22Rv1 (cell line): ENCODE results near the gene HEBP1.

ENCODE experiments used
- H3K27ac ChIP-seq: fragments of 450-650 bp; 2 replicates; pipeline ENCODE4 v1.5.1; 2017
- ZFX ChIP-seq: fragments of 450-650 bp; IDR thresholded peaks from 2 replicates; pipeline ENCODE4 v1.6.1; 2017; ENCODE audit warnings: antibody characterized with exemption, borderline replicate concordance
- TF ChIP-seq, protein P1 (sequence below): fragments of 450-650 bp; IDR thresholded peaks from 2 replicates; pipeline ENCODE4 v1.5.1; 2017; ENCODE audit warnings: mild to moderate bottlenecking

HEBP1 gene

DNA sequence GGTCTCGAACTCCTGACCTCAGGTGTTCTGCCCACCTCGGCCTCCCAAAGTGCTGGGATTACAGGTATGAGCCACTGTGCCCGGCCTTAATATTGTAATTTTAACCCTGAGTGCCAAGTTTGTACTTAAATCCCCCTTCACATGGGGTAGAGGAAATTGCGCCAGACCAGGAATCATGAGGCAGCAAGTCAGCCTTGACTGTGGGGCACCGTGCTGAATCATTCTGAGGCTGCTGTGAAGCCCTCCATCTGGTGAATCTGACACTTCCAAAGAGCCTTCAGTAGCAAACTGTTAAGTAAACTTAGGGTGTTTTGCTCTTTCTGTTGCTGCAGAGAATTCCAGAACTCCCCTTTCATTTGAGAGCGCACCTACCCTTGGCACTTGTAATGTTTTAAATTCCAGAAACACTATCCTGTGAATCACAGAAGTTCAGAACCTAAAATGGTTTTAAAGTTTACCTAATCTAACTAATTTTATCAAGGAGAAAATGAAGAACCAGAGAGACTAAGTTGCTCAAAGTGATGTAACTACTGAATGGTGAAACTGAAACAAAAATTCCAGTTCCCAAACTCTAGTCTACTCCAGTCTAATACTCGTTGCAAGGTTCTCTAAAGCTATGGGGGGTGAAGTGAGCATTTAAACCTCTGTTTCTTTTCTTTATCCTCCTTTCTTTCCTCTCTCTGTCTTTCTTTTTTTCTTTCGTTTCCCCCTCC is 7.5 kb downstream of the HEBP1 start:
- H3K27ac ChIP-seq, result no peak overlapping the region
- TF ChIP-seq ZFX, result no peak
- TF ChIP-seq, protein P1, sequence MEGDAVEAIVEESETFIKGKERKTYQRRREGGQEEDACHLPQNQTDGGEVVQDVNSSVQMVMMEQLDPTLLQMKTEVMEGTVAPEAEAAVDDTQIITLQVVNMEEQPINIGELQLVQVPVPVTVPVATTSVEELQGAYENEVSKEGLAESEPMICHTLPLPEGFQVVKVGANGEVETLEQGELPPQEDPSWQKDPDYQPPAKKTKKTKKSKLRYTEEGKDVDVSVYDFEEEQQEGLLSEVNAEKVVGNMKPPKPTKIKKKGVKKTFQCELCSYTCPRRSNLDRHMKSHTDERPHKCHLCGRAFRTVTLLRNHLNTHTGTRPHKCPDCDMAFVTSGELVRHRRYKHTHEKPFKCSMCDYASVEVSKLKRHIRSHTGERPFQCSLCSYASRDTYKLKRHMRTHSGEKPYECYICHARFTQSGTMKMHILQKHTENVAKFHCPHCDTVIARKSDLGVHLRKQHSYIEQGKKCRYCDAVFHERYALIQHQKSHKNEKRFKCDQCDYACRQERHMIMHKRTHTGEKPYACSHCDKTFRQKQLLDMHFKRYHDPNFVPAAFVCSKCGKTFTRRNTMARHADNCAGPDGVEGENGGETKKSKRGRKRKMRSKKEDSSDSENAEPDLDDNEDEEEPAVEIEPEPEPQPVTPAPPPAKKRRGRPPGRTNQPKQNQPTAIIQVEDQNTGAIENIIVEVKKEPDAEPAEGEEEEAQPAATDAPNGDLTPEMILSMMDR, result no peak

DNA sequence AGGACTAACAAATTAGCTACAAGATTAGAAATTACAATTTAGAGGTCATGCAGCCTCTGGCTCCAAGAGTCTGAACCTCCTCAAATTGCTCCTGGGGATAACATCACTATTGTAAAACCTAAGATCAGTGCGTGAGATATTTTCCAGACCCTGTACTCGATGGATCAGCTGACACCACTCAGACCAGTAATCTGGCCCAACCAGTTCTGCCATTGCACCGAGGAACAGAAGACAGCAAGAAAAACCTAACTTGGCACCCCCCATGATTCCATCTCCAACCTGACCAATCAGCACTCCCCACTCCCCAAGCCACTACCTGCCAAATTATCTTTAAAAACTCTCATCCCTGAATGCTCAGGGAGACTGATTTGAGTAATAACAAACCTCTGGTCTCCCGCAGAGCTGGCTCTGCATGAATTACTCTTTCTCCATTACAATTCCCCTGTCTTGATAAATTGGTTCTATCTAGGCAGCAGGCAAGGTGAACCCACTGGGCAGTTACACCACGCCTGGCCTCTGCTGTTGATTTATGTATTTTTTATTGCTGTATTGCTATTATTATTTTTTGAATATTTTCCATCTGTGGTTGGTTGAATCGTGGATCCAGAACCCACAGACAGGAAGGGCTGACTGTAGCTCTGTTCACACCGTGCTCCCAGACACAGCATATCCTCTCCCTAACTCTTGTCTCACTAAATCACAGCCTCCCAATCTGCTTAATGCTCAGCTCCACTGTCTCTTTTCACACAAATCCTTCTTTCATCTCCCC is 9.2 kb downstream of the HEBP1 start:
- TF ChIP-seq, protein P1, result no peak
- no peak for TF ChIP-seq ZFX
- H3K27ac ChIP-seq, result no peak overlapping the region

DNA sequence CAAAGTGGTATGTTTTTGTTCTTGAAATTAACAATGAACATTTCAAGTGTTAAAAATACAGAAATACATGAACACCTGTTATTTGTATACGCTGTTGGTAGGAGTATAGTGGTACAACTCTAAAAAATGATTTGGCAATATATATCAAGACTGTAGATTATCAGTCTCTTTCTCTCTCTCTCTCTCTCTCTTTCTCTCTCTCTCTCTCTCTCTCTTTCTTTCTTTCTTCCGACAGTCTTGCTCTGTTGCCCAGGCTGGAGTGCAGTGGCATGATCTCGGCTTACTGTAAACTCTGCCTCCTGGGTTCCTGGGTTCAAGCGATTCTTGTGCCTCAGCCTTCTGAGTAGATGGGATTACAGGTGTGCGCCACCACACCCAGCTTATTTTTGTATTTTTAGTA is 12.6 kb downstream of the HEBP1 start:
- TF ChIP-seq ZFX, result no peak
- TF ChIP-seq, protein P1, result no peak
- no peak overlapping the region for H3K27ac ChIP-seq

DNA sequence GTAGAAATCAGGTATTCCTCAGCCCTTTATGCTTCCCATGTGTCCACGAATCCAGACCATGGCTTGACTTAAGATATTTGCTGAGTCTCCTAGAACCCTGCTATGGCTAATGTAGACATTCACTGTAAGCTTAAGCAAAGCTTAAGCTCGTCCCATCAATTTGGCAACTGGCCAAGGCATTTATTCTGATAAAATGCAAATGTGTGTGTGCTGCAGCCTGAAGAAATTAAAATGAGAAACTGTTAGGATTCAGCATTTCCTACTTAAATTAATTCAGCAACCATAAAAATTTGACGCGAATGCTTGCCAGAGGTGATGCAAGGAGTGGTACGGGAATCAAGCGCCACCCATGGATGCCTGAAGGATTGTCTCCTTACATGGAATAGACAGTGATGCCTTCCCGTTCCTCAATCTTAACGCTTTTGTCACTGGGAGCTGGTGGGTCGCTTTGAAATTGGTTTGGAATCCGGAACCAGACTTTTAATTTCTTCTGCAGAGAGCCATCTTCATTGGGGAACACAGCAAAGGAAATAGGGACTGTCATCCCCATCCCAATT is 13.2 kb downstream of the HEBP1 start:
- no peak for TF ChIP-seq ZFX
- TF ChIP-seq, protein P1, result no peak
- H3K27ac ChIP-seq, result no peak overlapping the region

DNA sequence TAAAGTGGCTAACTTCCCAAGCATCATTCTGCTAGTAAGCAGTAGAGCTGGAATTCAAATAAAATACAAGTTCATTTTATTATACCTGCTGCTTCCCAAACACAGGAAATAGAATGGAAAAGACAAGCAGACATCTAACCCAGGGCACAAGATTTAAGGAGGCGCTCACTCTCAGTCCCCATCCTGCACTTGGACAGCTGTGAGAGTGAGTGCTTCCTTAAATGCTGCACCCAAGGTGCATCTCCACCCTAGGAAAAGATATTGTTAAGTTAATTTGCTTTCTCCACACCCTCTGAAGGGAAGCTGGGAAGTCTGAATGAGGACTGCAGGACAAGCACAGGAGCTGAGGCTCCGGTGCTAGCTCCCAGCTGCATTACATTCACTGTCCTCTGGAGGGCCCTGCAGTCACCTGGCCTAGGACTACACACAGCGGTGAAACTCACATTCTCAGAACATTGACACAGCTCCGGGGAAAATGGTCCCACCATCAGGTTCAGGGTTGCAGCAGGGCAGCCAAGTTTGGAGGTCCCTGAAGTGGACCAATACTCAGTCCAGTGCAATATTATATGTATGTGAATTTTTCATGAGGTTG is 14.2 kb downstream of the HEBP1 start:
- no peak for TF ChIP-seq ZFX
- TF ChIP-seq, protein P1, result peak; percentile 77
- no peak overlapping the region for H3K27ac ChIP-seq

DNA sequence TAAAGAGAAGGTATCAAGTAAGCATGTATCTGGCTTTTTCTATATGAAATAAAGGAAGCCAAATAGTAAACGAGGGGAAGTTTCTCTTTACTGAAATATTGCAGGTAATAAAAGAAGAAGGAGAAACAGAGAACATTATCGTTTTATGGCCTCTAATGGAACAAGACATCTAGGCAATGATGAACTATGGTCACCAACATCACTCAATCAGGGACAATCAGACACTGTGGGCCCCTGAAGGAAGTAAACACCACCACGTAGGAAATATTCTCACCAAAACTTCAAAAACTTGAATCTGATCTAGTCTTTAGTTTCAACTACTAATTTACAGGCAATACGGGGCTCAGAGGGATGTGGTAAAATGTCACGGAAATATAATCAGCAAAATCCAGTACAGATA is 15.9 kb downstream of the HEBP1 start:
- no peak overlapping the region for H3K27ac ChIP-seq
- no peak for TF ChIP-seq ZFX
- TF ChIP-seq, protein P1, result no peak
